Renal cortex interstitium (tissue), 11 donors: Measurements from ENCODE around the gene LMF1. TPM values are rescaled to one million over a fixed set of nuclear protein-coding genes. Genes with fewer than 3 reads are reported as not detected.

Experiments
- DNase-seq, 11 donors: peaks; one replicate each; pipeline ENCODE4 v3.0.0-alpha.2; 2013; ENCODE audit warnings: low read depth in 9 of 11, low spot score in 4 of 11; ENCODE audit errors: extremely low read depth in 1 of 11
- polyA plus RNA-seq, 3 donors: library from polyadenylated mRNA; unstranded; fragments of 120-200 nt; gene quantifications; one replicate each; pipeline ENCODE4 v1.2.1, GENCODE V29; 2013; ENCODE audit not compliant: insufficient read length in 3 of 3

Gene LMF1
- polyA plus RNA-seq, 3 donors: 14.3 to 23.0 (median 18.4) TPM

- no peak for DNase-seq
These were observed 89.3 kb downstream of the LMF1 start for GRCh38 chr16:881219-882097.

- no peak for DNase-seq
These were observed 90.2 kb downstream of the LMF1 start for GRCh38 chr16:880471-881171.

GRCh38 chr16:879986-880385 lies 90.8 kb downstream of the LMF1 start:
- no peak for DNase-seq

- DNase-seq: no peak
These were observed 91.3 kb downstream of the LMF1 start for GRCh38 chr16:879461-879861.

GRCh38 chr16:878886-879285 lies 91.9 kb downstream of the LMF1 start:
- no peak for DNase-seq

- DNase-seq: no peak
These were observed 92.6 kb downstream of the LMF1 start for GRCh38 chr16:878072-878784.

GRCh38 chr16:877242-878071 lies 93.3 kb downstream of the LMF1 start:
- DNase-seq: no peak

- DNase-seq: no peak
These were observed 94.1 kb downstream of the LMF1 start for GRCh38 chr16:876523-877241.

GRCh38 chr16:876041-876335 lies 94.8 kb downstream of the LMF1 start:
- DNase-seq: no peak

GRCh38 chr16:875182-876040 lies 95.4 kb downstream of the LMF1 start:
- no peak for DNase-seq

- DNase-seq: peak in 5 of 11 donors; percentile 8 to 37 (median 21)
These were observed 96.2 kb downstream of the LMF1 start for GRCh38 chr16:874366-875181.

- no peak for DNase-seq
These were observed 96.9 kb downstream of the LMF1 start for GRCh38 chr16:873889-874288.

- no peak for DNase-seq
These were observed 97.5 kb downstream of the LMF1 start for GRCh38 chr16:873243-873661.

- DNase-seq: no peak
These were observed 98.1 kb downstream of the LMF1 start for GRCh38 chr16:872436-873242.

- DNase-seq: no peak
These were observed 99.0 kb downstream of the LMF1 start for GRCh38 chr16:871562-872345.
